Karpas-422 (cell line): ENCODE results near the gene TP53INP2. TPM values are rescaled to one million over a fixed set of nuclear protein-coding genes. Genes with fewer than 3 reads are reported as not detected.

Experiments used
- DNase-seq: peaks from one replicate; pipeline ENCODE4 v3.0.0-alpha.2; 2015
- H2AFZ ChIP-seq: fragments of 200-600 bp; sonication (generic); 2 replicates; pipeline ENCODE4 v1.6.1; 2014; ENCODE audit warnings: antibody characterized with exemption, low read length, mixed read lengths
- H3K27ac ChIP-seq: fragments of 200-600 bp; sonication (generic); 2 replicates; pipeline ENCODE4 v1.5.1; 2014; ENCODE audit warnings: mild to moderate bottlenecking, low read length, moderate library complexity
- H3K27me3 ChIP-seq: fragments of 200-600 bp; sonication (generic); 2 replicates; pipeline ENCODE4 v1.6.1; 2014; ENCODE audit warnings: low read length, mixed read lengths
- H3K36me3 ChIP-seq: fragments of 200-600 bp; sonication (generic); 2 replicates; pipeline ENCODE4 v1.6.1; 2014; ENCODE audit warnings: low read length, mixed read lengths; ENCODE audit not compliant: insufficient read depth
- H3K4me1 ChIP-seq: fragments of 200-600 bp; sonication (generic); 2 replicates; pipeline ENCODE4 v1.6.1; 2014; ENCODE audit warnings: mild to moderate bottlenecking, low read length, mixed read lengths
- H3K4me2 ChIP-seq: fragments of 200-600 bp; sonication (generic); 2 replicates; pipeline ENCODE4 v1.6.1; 2014; ENCODE audit warnings: low read length, low read depth, mild to moderate bottlenecking; ENCODE audit not compliant: poor library complexity, severe bottlenecking
- H3K4me3 ChIP-seq: fragments of 200-600 bp; sonication (generic); 2 replicates; pipeline ENCODE4 v1.5.1; 2014; ENCODE audit warnings: mild to moderate bottlenecking, antibody characterized with exemption, low read length, mixed read lengths
- H3K79me2 ChIP-seq: fragments of 200-600 bp; sonication (generic); 2 replicates; pipeline ENCODE4 v1.6.1; 2014; ENCODE audit warnings: mild to moderate bottlenecking, low read length, mixed read lengths
- H3K9ac ChIP-seq: fragments of 200-600 bp; sonication (generic); 2 replicates; pipeline ENCODE4 v1.6.0; 2014; ENCODE audit warnings: low read length
- H3K9me2 ChIP-seq: fragments of 200-600 bp; sonication (generic), shearing (Covaris generic); replicated peaks from 2 replicates; pipeline ENCODE4 v1.6.0; 2014; ENCODE audit warnings: mild to moderate bottlenecking, low read length, moderate library complexity; ENCODE audit not compliant: insufficient read depth
- H3K9me3 ChIP-seq: fragments of 300-700, 200-600 bp; sonication (generic); 2 replicates; pipeline ENCODE4 v1.6.1; 2014; ENCODE audit warnings: low read length, mixed read lengths
- H4K20me1 ChIP-seq: fragments of 200-600 bp; sonication (generic); 2 replicates; pipeline ENCODE4 v1.6.1; 2014; ENCODE audit warnings: mild to moderate bottlenecking, antibody characterized with exemption, low read length, low read depth; ENCODE audit not compliant: insufficient read depth
- total RNA-seq: library from RNA; depleted of rRNA; stranded (reverse); fragments of >200 nt; shearing (Covaris generic); gene quantifications from 2 replicates; pipeline ENCODE4 v1.2.3, GENCODE V29; 2014; ENCODE audit warnings: low replicate concordance

TP53INP2 gene
- total RNA-seq, 1 experiment from 2014 or later: 8.1 TPM

- H3K4me1 ChIP-seq: peaks cover 24% of the 10 kb centered on the region
These were observed 28.0 kb upstream of the TP53INP2 start for GRCh38 chr20:34675993-34676641.

GRCh38 chr20:34676642-34677373 lies 27.3 kb upstream of the TP53INP2 start, which contains the start of gene PIGU:
Gene PIGU, minus strand, starts transcription at chr20:34677092. Its CDS starts 7 bp downstream, at chr20:34677085.
- Histone ChIP-seq H3K4me2 (peak within 1 kb of the TSS; percentile 91), H3K27me3 (no peaks in the 10 kb centered on the region), H4K20me1 (no peaks in the 10 kb centered on the region), H3K9me2 (no peaks in the 10 kb centered on the region), H3K4me3 (peak within 1 kb of the TSS; percentile 91), H3K79me2 (peaks cover 31% of the 10 kb centered on the region), H3K9ac (peak within 1 kb of the TSS; percentile 74), H3K27ac (peak within 1 kb of the TSS; percentile 46), H3K4me1 (peaks cover 24% of the 10 kb centered on the region), H2AFZ (no peak within 1 kb of the TSS), H3K36me3 (no peaks in the 10 kb centered on the region), H3K9me3 (no peaks in the 10 kb centered on the region)
- DNase-seq: peak; percentile 99

More at GRCh38 chr20:34675993-34676641, 28.0 kb upstream of the TP53INP2 start:
- Histone ChIP-seq H3K4me2 (peak overlapping the region; percentile 91), H3K9me2 (no peaks in the 10 kb centered on the region), H3K9me3 (no peaks in the 10 kb centered on the region), H3K9ac (peak overlapping the region; percentile 74), H3K27me3 (no peaks in the 10 kb centered on the region), H3K79me2 (peaks cover 31% of the 10 kb centered on the region), H4K20me1 (no peaks in the 10 kb centered on the region), H2AFZ (no peak overlapping the region), H3K27ac (peak overlapping the region; percentile 33; the same call in 1 of the 2 replicates), H3K4me3 (peak overlapping the region; percentile 91), H3K36me3 (no peaks in the 10 kb centered on the region)
- peak; percentile 62 for DNase-seq

- Histone ChIP-seq H3K36me3 (no peaks in the 10 kb centered on the region), H3K27ac (no peak overlapping the region), H3K27me3 (no peaks in the 10 kb centered on the region), H3K4me1 (peaks cover 19% of the 10 kb centered on the region), H3K79me2 (peaks cover 8% of the 10 kb centered on the region), H3K9me3 (no peaks in the 10 kb centered on the region), H4K20me1 (no peaks in the 10 kb centered on the region), H3K9ac (no peak overlapping the region), H3K4me2 (no peak overlapping the region), H3K9me2 (no peaks in the 10 kb centered on the region), H2AFZ (no peak overlapping the region), H3K4me3 (no peak overlapping the region)
- peak; percentile 55 for DNase-seq
These were observed 23.5 kb upstream of the TP53INP2 start for GRCh38 chr20:34680586-34681175.

- Histone ChIP-seq H2AFZ (no peak overlapping the region), H3K27me3 (no peaks in the 10 kb centered on the region), H3K79me2 (no peaks in the 10 kb centered on the region), H3K9me3 (no peaks in the 10 kb centered on the region), H3K4me3 (no peak overlapping the region), H3K36me3 (no peaks in the 10 kb centered on the region), H3K4me2 (no peak overlapping the region), H3K9me2 (no peaks in the 10 kb centered on the region), H3K27ac (no peak overlapping the region), H4K20me1 (no peaks in the 10 kb centered on the region), H3K9ac (no peak overlapping the region), H3K4me1 (peaks cover 6% of the 10 kb centered on the region; the same call in 1 of the 2 replicates)
- no peak for DNase-seq
These were observed 20.5 kb upstream of the TP53INP2 start for GRCh38 chr20:34683667-34684066.

- no peaks in the 10 kb centered on the region for H3K36me3 ChIP-seq
- no peaks in the 10 kb centered on the region for H3K9me2 ChIP-seq
- no peak overlapping the region for H3K4me3 ChIP-seq
- no peak overlapping the region for H2AFZ ChIP-seq
- H3K9me3 ChIP-seq: no peaks in the 10 kb centered on the region
- no peaks in the 10 kb centered on the region for H4K20me1 ChIP-seq
- H3K27me3 ChIP-seq: no peaks in the 10 kb centered on the region
- H3K4me1 ChIP-seq: no peaks in the 10 kb centered on the region
- no peaks in the 10 kb centered on the region for H3K79me2 ChIP-seq
- H3K27ac ChIP-seq: no peak overlapping the region
- no peak for DNase-seq
- H3K4me2 ChIP-seq: no peak overlapping the region
- H3K9ac ChIP-seq: no peak overlapping the region
These were observed 14.7 kb upstream of the TP53INP2 start for GRCh38 chr20:34689486-34689885.

GRCh38 chr20:34691838-34692237 lies 12.3 kb upstream of the TP53INP2 start:
- no peaks in the 10 kb centered on the region for H3K79me2 ChIP-seq
- no peaks in the 10 kb centered on the region for H3K4me1 ChIP-seq
- no peaks in the 10 kb centered on the region for H3K36me3 ChIP-seq
- H4K20me1 ChIP-seq: no peaks in the 10 kb centered on the region
- H3K4me3 ChIP-seq: no peak overlapping the region
- no peak overlapping the region for H3K27ac ChIP-seq
- no peaks in the 10 kb centered on the region for H3K27me3 ChIP-seq
- no peak overlapping the region for H3K9ac ChIP-seq
- DNase-seq: no peak
- no peak overlapping the region for H3K4me2 ChIP-seq
- H2AFZ ChIP-seq: no peak overlapping the region
- no peaks in the 10 kb centered on the region for H3K9me2 ChIP-seq
- no peaks in the 10 kb centered on the region for H3K9me3 ChIP-seq

GRCh38 chr20:34693414-34693813 lies 10.7 kb upstream of the TP53INP2 start:
- H4K20me1 ChIP-seq: no peaks in the 10 kb centered on the region
- H3K27ac ChIP-seq: no peak overlapping the region
- H3K4me2 ChIP-seq: no peak overlapping the region
- H3K4me3 ChIP-seq: no peak overlapping the region
- no peak overlapping the region for H3K9ac ChIP-seq
- no peaks in the 10 kb centered on the region for H3K36me3 ChIP-seq
- no peaks in the 10 kb centered on the region for H3K9me3 ChIP-seq
- H3K27me3 ChIP-seq: no peaks in the 10 kb centered on the region
- no peaks in the 10 kb centered on the region for H3K9me2 ChIP-seq
- no peak overlapping the region for H2AFZ ChIP-seq
- no peak for DNase-seq
- no peaks in the 10 kb centered on the region for H3K79me2 ChIP-seq
- H3K4me1 ChIP-seq: no peaks in the 10 kb centered on the region

- no peaks in the 10 kb centered on the region for H3K79me2 ChIP-seq
- H3K9me3 ChIP-seq: no peaks in the 10 kb centered on the region
- H3K9ac ChIP-seq: no peak overlapping the region
- H3K4me1 ChIP-seq: peaks cover 28% of the 10 kb centered on the region
- H3K4me3 ChIP-seq: no peak overlapping the region
- no peaks in the 10 kb centered on the region for H3K36me3 ChIP-seq
- H3K27me3 ChIP-seq: no peaks in the 10 kb centered on the region
- H2AFZ ChIP-seq: no peak overlapping the region
- no peaks in the 10 kb centered on the region for H3K9me2 ChIP-seq
- H3K27ac ChIP-seq: no peak overlapping the region
- H3K4me2 ChIP-seq: no peak overlapping the region
- no peak for DNase-seq
- no peaks in the 10 kb centered on the region for H4K20me1 ChIP-seq
These were observed 2.6 kb upstream of the TP53INP2 start for GRCh38 chr20:34701405-34702085.
